Esophagus muscularis mucosa (tissue), 4 donors: ENCODE data around the gene NAPA. TPM values are rescaled to one million over a fixed set of nuclear protein-coding genes. Genes with fewer than 3 reads are reported as not detected.

ENCODE experiments used
- DNase-seq: peaks from one replicate; pipeline ENCODE4 v3.0.0-alpha.2; 2017; ENCODE audit errors: extremely low spot score
- H3K27ac ChIP-seq, 4 donors: fragments of 200-600 bp; sonication (generic); replicated peaks in 1 of 4; 1 replicate in 3 of 4; 2 replicates in 1 of 4; pipeline ENCODE4 v1.5.1; 2016 to 2019; ENCODE audit warnings: mild to moderate bottlenecking in 1 of 4
- H3K27me3 ChIP-seq, 4 donors: fragments of 200-600 bp; sonication (generic); one replicate each; pipeline versions ENCODE4 v1.5.1 to v1.6.0; 2016 to 2019
- H3K36me3 ChIP-seq, 4 donors: fragments of 200-600 bp; sonication (generic); one replicate each; pipeline ENCODE4 v1.5.1; 2016 to 2019
- H3K4me1 ChIP-seq, 4 donors: fragments of 200-600 bp; sonication (generic); one replicate each; pipeline ENCODE4 v1.5.1; 2016 to 2019
- H3K4me3 ChIP-seq, 4 donors: fragments of 200-600 bp; sonication (generic); 1 replicate in 2 of 4; 2 replicates in 2 of 4; pipeline ENCODE4 v1.5.1; 2016 to 2019; ENCODE audit warnings: mild to moderate bottlenecking in 4 of 4, moderate library complexity in 1 of 4
- H3K9me3 ChIP-seq, 4 donors: fragments of 200-600 bp; sonication (generic); 1 replicate in 3 of 4; 2 replicates in 1 of 4; pipeline ENCODE4 v1.5.1; 2016 to 2019
- EP300 ChIP-seq: sonication (generic); formaldehyde crosslinking; IDR thresholded peaks from one replicate; pipeline ENCODE4 v1.6.1; 2017; ENCODE audit warnings: antibody characterized with exemption
- POLR2A ChIP-seq: fragments of 450-650 bp; IDR thresholded peaks from one replicate; pipeline ENCODE4 v1.6.1; 2017; ENCODE audit warnings: antibody characterized with exemption, moderate library complexity, mild to moderate bottlenecking, low read depth
- POLR2AphosphoS5 ChIP-seq, 2 donors: sonication (generic); formaldehyde crosslinking; IDR thresholded peaks; one replicate each; pipeline ENCODE4 v1.6.1; 2017; ENCODE audit warnings: antibody characterized with exemption in 2 of 2
- WGBS: methylation state at CpG from one replicate; pipeline ENCODE4 v1.1.5; 2018; 5-methylcytosine and 5-hydroxymethylcytosine counted together
- intact Hi-C: fragments of 100-400 bp; cut with DNase I; formaldehyde crosslinking; loops from one replicate; pipeline ENCODE4 v1.15.1; 2023
- total RNA-seq, 4 donors: library from RNA; depleted of rRNA; stranded (reverse); fragments of >200 nt; gene quantifications; one replicate each; pipeline versions ENCODE4 v1.1.0 to v1.2.1, GENCODE V29; 2016
- TF ChIP-seq, protein P1 (sequence below), 3 experiments: fragments of 200-600 bp in 2 of 3; fragments of 450-650 bp in 1 of 3; sonication (generic) in 2 of 3; IDR thresholded peaks; one replicate each; pipeline ENCODE4 v1.5.1; 2017 to 2019; ENCODE audit warnings: antibody characterized with exemption in 3 of 3, mild to moderate bottlenecking in 2 of 3, moderate library complexity in 1 of 3

NAPA gene
- total RNA-seq, 4 donors from 2014 or later, result 109 to 164 (median 148) TPM

DNA sequence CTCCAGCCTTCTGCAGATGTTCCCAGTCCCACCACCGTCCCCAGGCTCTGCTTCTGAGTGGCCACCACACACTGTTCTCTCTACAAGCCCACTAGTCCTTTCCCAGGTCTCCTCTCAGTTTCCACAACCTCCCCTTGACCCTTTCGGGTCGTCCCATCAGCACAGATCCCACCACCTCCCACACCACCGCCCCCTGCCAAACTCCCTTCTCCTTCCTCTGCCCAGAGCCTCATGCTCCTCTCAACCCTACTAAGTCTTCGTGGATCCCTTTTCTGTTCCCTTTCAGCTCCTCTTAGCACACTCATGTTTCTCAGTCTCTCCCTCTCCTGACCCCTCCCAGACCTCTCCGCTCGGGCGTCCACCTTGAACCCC lies 1.9 kb downstream of the NAPA start:
- peak overlapping the region; percentile 94 to 99 (median 98) for H3K27ac ChIP-seq
- peak overlapping the region; percentile 70 to 99 (median 94) for H3K4me3 ChIP-seq
- H3K4me1 ChIP-seq, result peaks cover 59 to 73% (median 72%) of the 10 kb centered on the region in 4 donors
- 69% methylated on average over 8 of the region's 8 CpGs for whole genome bisulfite sequencing
- peaks cover 0 to 8% (median 0%) of the 10 kb centered on the region in 4 donors for H3K36me3 ChIP-seq
- H3K9me3 ChIP-seq, result no peaks in the 10 kb centered on the region
- DNase-seq, result no peak
- intact Hi-C loops, result no loop called here
- no peak for TF ChIP-seq POLR2AphosphoS5 (IDR thresholded peaks at IDR 0.05)
- TF ChIP-seq EP300, result no peak
- TF ChIP-seq, protein P1, sequence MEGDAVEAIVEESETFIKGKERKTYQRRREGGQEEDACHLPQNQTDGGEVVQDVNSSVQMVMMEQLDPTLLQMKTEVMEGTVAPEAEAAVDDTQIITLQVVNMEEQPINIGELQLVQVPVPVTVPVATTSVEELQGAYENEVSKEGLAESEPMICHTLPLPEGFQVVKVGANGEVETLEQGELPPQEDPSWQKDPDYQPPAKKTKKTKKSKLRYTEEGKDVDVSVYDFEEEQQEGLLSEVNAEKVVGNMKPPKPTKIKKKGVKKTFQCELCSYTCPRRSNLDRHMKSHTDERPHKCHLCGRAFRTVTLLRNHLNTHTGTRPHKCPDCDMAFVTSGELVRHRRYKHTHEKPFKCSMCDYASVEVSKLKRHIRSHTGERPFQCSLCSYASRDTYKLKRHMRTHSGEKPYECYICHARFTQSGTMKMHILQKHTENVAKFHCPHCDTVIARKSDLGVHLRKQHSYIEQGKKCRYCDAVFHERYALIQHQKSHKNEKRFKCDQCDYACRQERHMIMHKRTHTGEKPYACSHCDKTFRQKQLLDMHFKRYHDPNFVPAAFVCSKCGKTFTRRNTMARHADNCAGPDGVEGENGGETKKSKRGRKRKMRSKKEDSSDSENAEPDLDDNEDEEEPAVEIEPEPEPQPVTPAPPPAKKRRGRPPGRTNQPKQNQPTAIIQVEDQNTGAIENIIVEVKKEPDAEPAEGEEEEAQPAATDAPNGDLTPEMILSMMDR (IDR thresholded peaks at IDR 0.05), result no peak
- TF ChIP-seq POLR2A, result no peak
- no peaks in the 10 kb centered on the region for H3K27me3 ChIP-seq

DNA sequence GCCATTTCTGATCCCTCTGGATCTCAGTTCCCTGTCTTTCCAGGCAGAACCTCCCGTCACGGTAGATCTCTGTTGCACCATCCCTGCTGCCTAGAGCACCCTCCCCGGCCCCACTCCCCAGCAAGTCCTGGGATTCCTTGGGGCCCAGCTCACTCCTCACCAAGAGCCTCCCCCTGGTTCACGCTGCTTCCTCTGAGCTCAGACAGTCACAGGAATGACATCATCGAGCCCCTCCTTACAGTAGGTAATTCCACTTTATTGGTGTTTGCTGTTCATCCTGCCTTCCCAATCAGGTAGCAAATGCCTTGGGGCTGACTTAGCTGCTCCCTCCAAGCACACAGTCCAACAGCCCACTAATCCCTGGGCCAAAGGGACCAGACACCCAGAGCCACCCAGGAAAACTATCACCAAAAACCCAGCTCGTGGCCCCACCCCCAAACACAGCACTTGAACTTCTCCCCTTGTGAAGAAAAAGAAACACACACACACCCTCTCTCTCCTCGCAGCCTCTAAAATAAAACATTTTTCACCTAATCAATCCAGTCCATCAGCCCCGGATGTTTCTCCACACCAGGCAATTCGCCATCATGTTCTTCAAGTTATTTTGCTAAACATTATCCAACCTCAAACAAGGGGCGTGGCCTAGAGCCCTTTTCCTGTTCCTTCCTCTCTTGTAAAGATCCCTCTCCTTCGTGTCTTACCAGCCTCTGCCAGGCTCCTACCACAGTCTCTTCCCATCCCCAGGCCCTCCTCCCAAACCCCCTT lies 2.5 kb downstream of the NAPA start:
- TF ChIP-seq POLR2A (no peak), POLR2AphosphoS5 (IDR thresholded peaks at IDR 0.05) (no peak), EP300 (no peak)
- TF ChIP-seq, protein P1 (IDR thresholded peaks at IDR 0.05), result no peak
- intact Hi-C loops, result no loop called here
- Histone ChIP-seq H3K9me3 (no peaks in the 10 kb centered on the region), H3K4me3 (peak overlapping the region; percentile 70 to 99 (median 94)), H3K4me1 (peaks cover 64 to 78% (median 77%) of the 10 kb centered on the region in 4 donors), H3K27me3 (no peaks in the 10 kb centered on the region), H3K36me3 (peaks cover 0 to 8% (median 0%) of the 10 kb centered on the region in 4 donors), H3K27ac (peak overlapping the region; percentile 94 to 99 (median 98))
- 57% methylated on average over 11 of the region's 11 CpGs for WGBS
- no peak for DNase-seq

DNA sequence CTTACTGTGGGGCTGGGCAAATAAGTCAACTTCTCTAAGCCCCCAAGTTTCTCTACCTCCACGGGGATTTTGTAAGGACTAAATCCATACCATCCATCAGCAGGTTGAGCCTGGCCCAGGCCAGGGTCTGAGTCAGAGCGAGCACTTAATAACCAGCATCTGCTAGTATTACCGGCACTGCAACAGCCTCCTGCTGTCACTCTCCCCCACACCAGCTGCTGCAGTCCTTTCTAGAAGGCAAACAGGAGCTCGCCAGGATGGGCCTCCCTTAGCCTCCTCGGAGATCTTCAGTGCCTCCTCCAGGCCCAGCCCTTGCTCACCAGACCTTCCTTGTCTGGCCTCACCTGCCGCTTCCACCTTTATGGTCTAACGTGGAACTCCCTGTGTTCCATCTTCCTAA lies 3.2 kb downstream of the NAPA start:
- Histone ChIP-seq H3K36me3 (peaks cover 0 to 8% (median 0%) of the 10 kb centered on the region in 4 donors), H3K27me3 (no peaks in the 10 kb centered on the region), H3K4me1 (peaks cover 71 to 85% (median 84%) of the 10 kb centered on the region in 4 donors), H3K4me3 (peak overlapping the region; percentile 8 to 95 (median 42)), H3K27ac (peak overlapping the region; percentile 94 to 99 (median 98)), H3K9me3 (no peaks in the 10 kb centered on the region)
- no peak for TF ChIP-seq POLR2A
- TF ChIP-seq POLR2AphosphoS5 (IDR thresholded peaks at IDR 0.05), result no peak
- TF ChIP-seq, protein P1 (IDR thresholded peaks at IDR 0.05), result no peak
- TF ChIP-seq EP300, result no peak
- intact Hi-C loops, result no loop called here
- DNase-seq, result no peak
- WGBS, result 72% methylated on average over 7 of the region's 7 CpGs

DNA sequence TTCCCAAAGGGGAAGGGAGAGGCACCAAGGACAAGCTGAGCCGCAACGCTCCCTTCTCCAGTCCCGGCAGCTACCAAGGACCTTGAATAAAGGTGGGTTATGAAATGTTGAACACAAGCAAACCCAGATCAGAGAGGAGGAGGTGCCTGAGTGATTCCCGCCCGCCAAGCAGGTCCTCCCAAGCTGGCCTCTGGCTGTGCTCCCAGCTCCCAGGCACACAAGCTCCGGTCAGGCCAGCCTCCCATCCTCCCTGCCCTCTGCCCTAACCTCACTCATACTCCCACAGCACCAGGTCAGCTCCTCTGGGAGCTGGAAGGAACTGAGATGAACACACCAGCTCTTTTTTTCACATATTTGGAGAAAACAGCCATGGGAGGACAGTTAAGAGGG lies 3.7 kb downstream of the NAPA start:
- peak overlapping the region; percentile 94 to 99 (median 98) for H3K27ac ChIP-seq
- H3K4me3 ChIP-seq, result peak overlapping the region in 2 of 4 donors; percentile 1 to 13
- WGBS, result 24% methylated on average over 3 of the region's 6 CpGs
- no peaks in the 10 kb centered on the region for H3K27me3 ChIP-seq
- H3K9me3 ChIP-seq, result no peaks in the 10 kb centered on the region
- intact Hi-C loops, result no loop called here
- H3K4me1 ChIP-seq, result peaks cover 77 to 90% (median 88%) of the 10 kb centered on the region in 4 donors
- TF ChIP-seq, protein P1 (IDR thresholded peaks at IDR 0.05), result no peak
- TF ChIP-seq POLR2AphosphoS5 (IDR thresholded peaks at IDR 0.05), result no peak
- TF ChIP-seq EP300, result no peak
- TF ChIP-seq POLR2A, result no peak
- H3K36me3 ChIP-seq, result peaks cover 0 to 14% (median 0%) of the 10 kb centered on the region in 4 donors
- no peak for DNase-seq
